ENCODE measurements around the gene KRT80. TPM values are rescaled to one million over a fixed set of nuclear protein-coding genes. Genes with fewer than 3 reads are reported as not detected.
A peak's percentile ranks its signal among the peaks of the same experiment; 100 is the strongest.

KRT80 gene
- total and polyA plus RNA-seq, 2 experiments from 2014 or later, result not detected

GRCh38 chr12:52123487-52124186 lies 68.2 kb downstream of the KRT80 start (continued):
- no peak for TF ChIP-seq ETS1 (IDR thresholded peaks at IDR 0.05)

- DNase-seq (ENCODE audit: low spot score), result no peak
- H3K79me2 ChIP-seq (replicated peaks; ENCODE audit: insufficient read depth), result no peaks in the 10 kb centered on the region
- no peak overlapping the region for H3K4me3 ChIP-seq
- H3K36me3 Mint-ChIP-seq (ENCODE audit: low read depth), result no peaks in the 10 kb centered on the region
- H3K4me2 ChIP-seq, result peak overlapping the region; percentile 77; the same call in 1 of the 2 replicates
- peaks cover 33% of the 10 kb centered on the region for H3K27me3 Mint-ChIP-seq (ENCODE audit: insufficient read depth, low read depth, poor library complexity)
- H3K4me1 ChIP-seq (ENCODE audit: insufficient read depth), result peaks cover 71% of the 10 kb centered on the region
- no peaks in the 10 kb centered on the region for H3K36me3 ChIP-seq (ENCODE audit: insufficient read depth)
- H3K9me3 Mint-ChIP-seq, result no peaks in the 10 kb centered on the region; the same call in 2 of the 3 replicates
- no peaks in the 10 kb centered on the region for H3K27me3 ChIP-seq (ENCODE audit: insufficient read depth)
- no peak overlapping the region for H3K27ac ChIP-seq (ENCODE audit: low read depth)
- no peak overlapping the region; the same call in 2 of the 3 replicates for H3K4me3 Mint-ChIP-seq
- H3F3A ChIP-seq (replicated peaks; ENCODE audit: low read depth), result peaks cover 16% of the 10 kb centered on the region; the same call in 1 of the 2 replicates
- ATAC-seq, result no peak
- no peak overlapping the region for H3K27ac Mint-ChIP-seq
- peaks cover 83% of the 10 kb centered on the region for H3K4me1 Mint-ChIP-seq
- H3K9me2 ChIP-seq (ENCODE audit: insufficient read depth), result 0 out of 2 replicates have a peak, but pooled peaks cover 3% of the 10 kb centered on the region
- H4K20me1 ChIP-seq (replicated peaks; ENCODE audit: insufficient read depth), result no peaks in the 10 kb centered on the region
- H2AFZ ChIP-seq, result no peak overlapping the region
- TF ChIP-seq ZNF331 (CRISPR knock-in tag; IDR thresholded peaks at IDR 0.05; ENCODE audit: low read depth) (no peak), ZNF462 (CRISPR knock-in tag; IDR thresholded peaks at IDR 0.05) (no peak), ZNF114 (CRISPR knock-in tag; IDR thresholded peaks at IDR 0.05) (no peak), REST (IDR thresholded peaks at IDR 0.05; ENCODE audit: unreplicated experiment) (no peak), NANOG (IDR thresholded peaks at IDR 0.05; ENCODE audit: borderline replicate concordance) (no peak), STAT1 (IDR thresholded peaks at IDR 0.05; ENCODE audit: unreplicated experiment) (no peak), EZH2phosphoT487 (IDR thresholded peaks at IDR 0.05; ENCODE audit: unreplicated experiment) (no peak), JUNB (IDR thresholded peaks at IDR 0.05; ENCODE audit: unreplicated experiment) (no peak), POLR2AphosphoS5 (IDR thresholded peaks at IDR 0.05; ENCODE audit: low read depth) (no peak), EZH2 (IDR thresholded peaks at IDR 0.05; ENCODE audit: low read depth, unreplicated experiment) (no peak), CREB1 (CRISPR knock-in tag; IDR thresholded peaks at IDR 0.05; ENCODE audit: low read depth) (no peak), CTCF (conservative IDR thresholded peaks at IDR 0.05; ENCODE audit: low read depth in 2 of 2) (no peak)
Observed at GRCh38 chr12:52122904-52123303, 68.9 kb downstream of the KRT80 start.

Measured in GM23338 (cell line).